Transverse colon (tissue), 4 donors: Measurements from ENCODE around the gene ERGIC1. TPM values are rescaled to one million over a fixed set of nuclear protein-coding genes. Genes with fewer than 3 reads are reported as not detected.

Experiments used
- DNase-seq: peaks from one replicate; pipeline ENCODE4 v3.0.0-alpha.2; 2019
- H3K27ac ChIP-seq, 4 donors: fragments of 200-600 bp; sonication (generic); 2 replicates each; pipeline ENCODE4 v1.5.1; 2016 to 2018; ENCODE audit warnings: inconsistent platforms in 4 of 4
- H3K27me3 ChIP-seq: fragments of 200-600 bp; sonication (generic); 2 replicates; pipeline ENCODE4 v1.5.1; 2017; ENCODE audit warnings: inconsistent platforms
- H3K36me3 ChIP-seq, 4 donors: fragments of 200-600 bp; sonication (generic); 2 replicates each; pipeline ENCODE4 v1.5.1; 2017 to 2019; ENCODE audit warnings: inconsistent platforms in 4 of 4
- H3K4me1 ChIP-seq, 4 donors: fragments of 200-600 bp; sonication (generic); 2 replicates each; pipeline ENCODE4 v1.5.1; 2017 to 2020; ENCODE audit warnings: inconsistent platforms in 4 of 4
- H3K4me3 ChIP-seq, 4 donors: fragments of 200-600 bp; sonication (generic); 1 replicate in 1 of 4; 2 replicates in 3 of 4; pipeline versions ENCODE4 v1.5.1 to v1.6.1; 2017 to 2019; ENCODE audit warnings: inconsistent platforms in 4 of 4
- H3K9me3 ChIP-seq, 2 donors: fragments of 200-600 bp; sonication (generic); 2 replicates each; pipeline ENCODE4 v1.5.1; 2017 to 2019; ENCODE audit warnings: inconsistent platforms in 2 of 2
- EP300 ChIP-seq: sonication (generic); formaldehyde crosslinking; IDR thresholded peaks from one replicate; pipeline ENCODE4 v1.6.1; 2017; ENCODE audit warnings: antibody characterized with exemption, low read depth
- POLR2A ChIP-seq: fragments of 450-650 bp; IDR thresholded peaks from one replicate; pipeline ENCODE4 v1.6.1; 2016; ENCODE audit warnings: antibody characterized with exemption, mild to moderate bottlenecking, moderate library complexity
- POLR2AphosphoS5 ChIP-seq, 3 donors: sonication (generic); formaldehyde crosslinking; IDR thresholded peaks; one replicate each; pipeline ENCODE4 v1.6.1; 2016; ENCODE audit warnings: antibody characterized with exemption in 3 of 3
- WGBS, 2 donors: methylation state at CpG; one replicate each; pipeline ENCODE4 v1.1.5; 2018; ENCODE audit warnings: low coverage in 1 of 2; 5-methylcytosine and 5-hydroxymethylcytosine counted together
- in situ Hi-C, 4 donors: fragments of 200-750 bp; cut with MboI; loops; one replicate each; pipeline versions ENCODE4 v1.15.0 to v1.15.1; 2017; ENCODE audit warnings: low sequenced_read_pairs in 3 of 4, low pct_ligation_motif_present in 1 of 4, low pct_unique_long_range_greater_than_20kb in 1 of 4
- intact Hi-C: fragments of 100-400 bp; cut with DNase I; formaldehyde crosslinking; loops from one replicate; pipeline ENCODE4 v1.15.1; 2023; ENCODE audit warnings: low total_unique reads
- total RNA-seq, 4 donors: library from RNA; depleted of rRNA; stranded (reverse); fragments of >200 nt; gene quantifications; one replicate each; pipeline ENCODE4 v1.1.0, GENCODE V29; 2016
- TF ChIP-seq, protein P1 (sequence below), 5 experiments: fragments of 200-600 bp in 3 of 5; fragments of 450-650 bp in 2 of 5; sonication (generic) in 3 of 5; IDR thresholded peaks; 1 replicate in 2 of 5; 2 replicates in 3 of 5; pipeline ENCODE4 v1.5.1; 2016 to 2017; ENCODE audit warnings: antibody characterized with exemption in 5 of 5, inconsistent platforms in 3 of 5, mild to moderate bottlenecking in 2 of 5, moderate library complexity in 1 of 5

ERGIC1 gene
- total RNA-seq, 4 donors from 2014 or later, result 125 to 252 (median 184) TPM

GRCh38 chr5:172816925-172817562 is 17.0 kb upstream of the ERGIC1 start:
- H3K27ac ChIP-seq, result no peak overlapping the region

DNA sequence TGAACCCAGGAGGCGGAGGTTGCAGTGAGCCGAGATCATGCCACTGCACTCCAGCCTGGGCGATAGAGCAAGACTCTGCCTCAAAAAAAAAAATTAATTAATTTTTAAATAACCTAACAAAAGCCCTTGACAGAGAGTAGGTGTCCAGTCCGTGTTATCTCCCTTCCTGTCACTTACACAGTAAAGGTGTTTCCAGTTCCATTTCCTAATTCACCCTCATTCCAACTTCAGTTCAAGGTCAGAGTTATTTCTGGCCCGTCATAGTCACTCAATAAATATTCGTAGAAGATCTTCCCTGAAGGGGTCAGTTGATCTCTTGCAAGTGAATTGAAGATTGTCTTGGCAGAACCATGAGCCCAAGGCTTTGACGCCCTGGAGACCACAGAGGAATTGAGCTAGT is 16.4 kb upstream of the ERGIC1 start:
- Histone ChIP-seq H3K27ac (no peak overlapping the region), H3K36me3 (no peaks in the 10 kb centered on the region), H3K4me3 (no peak overlapping the region), H3K9me3 (no peaks in the 10 kb centered on the region), H3K27me3 (no peaks in the 10 kb centered on the region), H3K4me1 (peaks cover 6 to 14% (median 10%) of the 10 kb centered on the region in 4 donors)
- in situ Hi-C loops (no loop called here), intact Hi-C loops (no loop called here)
- no peak for TF ChIP-seq POLR2A
- TF ChIP-seq EP300, result no peak
- TF ChIP-seq POLR2AphosphoS5 (IDR thresholded peaks at IDR 0.05), result no peak
- TF ChIP-seq, protein P1, sequence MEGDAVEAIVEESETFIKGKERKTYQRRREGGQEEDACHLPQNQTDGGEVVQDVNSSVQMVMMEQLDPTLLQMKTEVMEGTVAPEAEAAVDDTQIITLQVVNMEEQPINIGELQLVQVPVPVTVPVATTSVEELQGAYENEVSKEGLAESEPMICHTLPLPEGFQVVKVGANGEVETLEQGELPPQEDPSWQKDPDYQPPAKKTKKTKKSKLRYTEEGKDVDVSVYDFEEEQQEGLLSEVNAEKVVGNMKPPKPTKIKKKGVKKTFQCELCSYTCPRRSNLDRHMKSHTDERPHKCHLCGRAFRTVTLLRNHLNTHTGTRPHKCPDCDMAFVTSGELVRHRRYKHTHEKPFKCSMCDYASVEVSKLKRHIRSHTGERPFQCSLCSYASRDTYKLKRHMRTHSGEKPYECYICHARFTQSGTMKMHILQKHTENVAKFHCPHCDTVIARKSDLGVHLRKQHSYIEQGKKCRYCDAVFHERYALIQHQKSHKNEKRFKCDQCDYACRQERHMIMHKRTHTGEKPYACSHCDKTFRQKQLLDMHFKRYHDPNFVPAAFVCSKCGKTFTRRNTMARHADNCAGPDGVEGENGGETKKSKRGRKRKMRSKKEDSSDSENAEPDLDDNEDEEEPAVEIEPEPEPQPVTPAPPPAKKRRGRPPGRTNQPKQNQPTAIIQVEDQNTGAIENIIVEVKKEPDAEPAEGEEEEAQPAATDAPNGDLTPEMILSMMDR (IDR thresholded peaks at IDR 0.05), result no peak
- DNase-seq, result no peak
- 68 to 92% methylated on average over 4 to 7 of the region's 7 CpGs for WGBS, 2 donors

More at GRCh38 chr5:172816925-172817562, 17.0 kb upstream of the ERGIC1 start:
- H3K36me3 ChIP-seq, result no peaks in the 10 kb centered on the region
- peaks cover 6 to 14% (median 10%) of the 10 kb centered on the region in 4 donors for H3K4me1 ChIP-seq
- TF ChIP-seq POLR2AphosphoS5 (IDR thresholded peaks at IDR 0.05) (no peak), EP300 (no peak), POLR2A (no peak)
- TF ChIP-seq, protein P1 (IDR thresholded peaks at IDR 0.05), result no peak
- no peaks in the 10 kb centered on the region for H3K27me3 ChIP-seq
- 54 to 59% methylated on average over 5 of the region's 5 CpGs for WGBS, 2 donors
- no peak overlapping the region for H3K4me3 ChIP-seq
- intact Hi-C loops (no loop called here), in situ Hi-C loops (no loop called here)
- no peak for DNase-seq
- no peaks in the 10 kb centered on the region for H3K9me3 ChIP-seq

DNA sequence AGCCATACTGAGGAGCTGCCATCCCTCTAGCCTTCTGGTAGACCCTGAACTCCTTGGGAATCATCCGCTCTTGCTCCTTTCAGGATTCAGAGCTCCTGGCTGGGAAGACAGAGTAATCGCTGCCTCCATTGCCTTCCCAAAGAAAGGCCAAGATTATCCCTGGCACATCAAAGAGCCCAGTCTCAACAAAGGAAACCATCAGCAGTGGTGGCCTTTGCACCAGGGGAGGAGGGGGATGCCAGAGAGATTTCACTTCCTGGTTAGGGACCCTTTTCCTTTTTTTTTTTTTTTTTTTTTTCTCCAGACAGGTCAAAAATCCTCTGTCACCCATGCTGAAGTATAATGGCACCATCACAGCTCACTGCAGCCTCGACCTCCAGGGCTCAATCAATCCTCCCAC is 16.0 kb upstream of the ERGIC1 start:
- no peak for DNase-seq
- TF ChIP-seq, protein P1 (IDR thresholded peaks at IDR 0.05), result no peak
- TF ChIP-seq EP300, result no peak
- no peak for TF ChIP-seq POLR2AphosphoS5 (IDR thresholded peaks at IDR 0.05)
- TF ChIP-seq POLR2A, result no peak
- intact Hi-C loops, result no loop called here

GRCh38 chr5:172819569-172819968 is 14.5 kb upstream of the ERGIC1 start:
- H3K27ac ChIP-seq, result peak overlapping the region in 2 of 4 donors; percentile 13 to 24
- DNase-seq, result no peak
- intact Hi-C loops, result no loop called here
- 93% methylated on average over 3 of the region's 3 CpGs; no CpG with 5 or more reads in 1 of the 2 donors for WGBS, 2 donors
- TF ChIP-seq POLR2AphosphoS5 (IDR thresholded peaks at IDR 0.05) (no peak), EP300 (no peak), POLR2A (no peak)
- TF ChIP-seq, protein P1 (IDR thresholded peaks at IDR 0.05), result no peak
- no peaks in the 10 kb centered on the region for H3K36me3 ChIP-seq
- peaks cover 6 to 14% (median 10%) of the 10 kb centered on the region in 4 donors for H3K4me1 ChIP-seq
- H3K9me3 ChIP-seq, result no peaks in the 10 kb centered on the region
- no peak overlapping the region for H3K4me3 ChIP-seq
- no peaks in the 10 kb centered on the region for H3K27me3 ChIP-seq
- in situ Hi-C loops, result no loop called here

More for the DNA sequence above, 16.0 kb upstream of the ERGIC1 start:
- H3K27ac ChIP-seq, result no peak overlapping the region
- H3K36me3 ChIP-seq, result no peaks in the 10 kb centered on the region
- H3K4me3 ChIP-seq, result no peak overlapping the region
- 98 to 100% methylated on average over 1 to 3 of the region's 3 CpGs for WGBS, 2 donors
- no peaks in the 10 kb centered on the region for H3K27me3 ChIP-seq
- no peaks in the 10 kb centered on the region for H3K9me3 ChIP-seq
- peaks cover 6 to 14% (median 10%) of the 10 kb centered on the region in 4 donors for H3K4me1 ChIP-seq
- in situ Hi-C loops, result no loop called here
